K562 (cell line): ENCODE measurements around the gene PCDHA6. TPM values are rescaled to one million over a fixed set of nuclear protein-coding genes. Genes with fewer than 3 reads are reported as not detected.

ENCODE experiments used
- ATAC-seq: fragments of 200-7000 bp; cut with Tn5 transposase; 3 replicates; pipeline ENCODE4 v1.9.1; 2020; ENCODE audit warnings: moderate library complexity
- BruUV-seq: library from RNA; stranded (reverse); fragments of 400-500 nt; replicated peaks from 2 replicates; lab custom pipeline; 2021; lab: Mats Ljungman, UMichigan
- CTCF ChIA-PET: fragments of 300-600 bp; formaldehyde crosslinking; extraction: SDS; loops from one replicate; lab custom pipeline; 2021; ENCODE audit warnings: low intra/inter-chr PET ratio; lab: Yijun Ruan, JAX
- POLR2A ChIA-PET: fragments of 300-600, 350-650 bp; sonication (Branson Sonifier 250); formaldehyde crosslinking; extraction: SDS; loops from one replicate; lab custom pipeline; 2021; ENCODE audit warnings: antibody characterized with exemption, inconsistent platforms; lab: Yijun Ruan, JAX
- DNase-seq, 4 experiments: peaks; one replicate each; pipeline versions ENCODE4 v3.0.0 to v3.0.0-alpha.2; 2011 to 2018; ENCODE audit warnings: low spot score in 3 of 4, mixed read lengths in 3 of 4; ENCODE audit errors: extremely low read depth in 1 of 4
- FAIRE-seq: peaks from 2 replicates; lab custom pipeline; 2011; peaks lifted over from hg19 to GRCh38; lab: Jason Lieb, UNC
- H2AFZ ChIP-seq: 2 replicates; pipeline ENCODE4 v1.6.0; 2011; ENCODE audit warnings: low read depth, low read length, control low read depth, inconsistent platforms
- H3K27ac ChIP-seq: fragments of 200-600 bp; 3 replicates; pipeline ENCODE4 v1.8.0; 2011; ENCODE audit warnings: low read depth, mild to moderate bottlenecking, control low read depth, inconsistent platforms, low read length, moderate library complexity, mixed read lengths; ENCODE audit errors: extremely low read depth
- H3K27me3 ChIP-seq, 2 experiments: fragments of 300-600 bp in 1 of 2; 2 replicates in 1 of 2; 3 replicates in 1 of 2; pipeline versions ENCODE4 v1.6.0 to v1.8.0; 2011; ENCODE audit warnings: inconsistent platforms in 2 of 2, low read length in 2 of 2, mild to moderate bottlenecking in 1 of 2, mixed read lengths in 1 of 2, moderate library complexity in 1 of 2; ENCODE audit not compliant: control insufficient read depth in 2 of 2, insufficient read depth in 2 of 2
- H3K36me3 ChIP-seq: fragments of 300-600 bp; 3 replicates; pipeline ENCODE4 v1.8.0; 2011; ENCODE audit warnings: mild to moderate bottlenecking, low read length, inconsistent platforms; ENCODE audit not compliant: control insufficient read depth, insufficient read depth
- H3K4me1 ChIP-seq, 2 experiments: fragments of 200-600 bp in 1 of 2; replicated peaks in 1 of 2; 2 replicates in 1 of 2; 3 replicates in 1 of 2; pipeline versions ENCODE4 v1.5.1 to v1.8.0; 2011; ENCODE audit warnings: inconsistent platforms in 2 of 2, low read length in 2 of 2, mild to moderate bottlenecking in 1 of 2, mixed read lengths in 1 of 2, moderate library complexity in 1 of 2; ENCODE audit not compliant: control insufficient read depth in 2 of 2, insufficient read depth in 2 of 2
- H3K4me2 ChIP-seq: 2 replicates; pipeline ENCODE4 v1.6.1; 2011; ENCODE audit warnings: low read length, control low read depth, inconsistent platforms, mixed read lengths; ENCODE audit not compliant: insufficient read depth
- H3K4me3 ChIP-seq: fragments of 200-600 bp; sonication (generic), shearing (Covaris generic); 2 replicates; pipeline ENCODE4 v1.5.1; 2016; ENCODE audit warnings: control low read depth, inconsistent platforms
- H3K79me2 ChIP-seq: fragments of 200-600 bp; 3 replicates; pipeline ENCODE4 v1.8.0; 2011; ENCODE audit warnings: low read length, inconsistent platforms; ENCODE audit not compliant: control insufficient read depth, insufficient read depth
- H3K9ac ChIP-seq, 2 experiments: 2 replicates each; pipeline versions ENCODE4 v1.6.0 to v1.6.1; 2011; ENCODE audit warnings: low read depth in 2 of 2, low read length in 2 of 2, control low read depth in 1 of 2, inconsistent platforms in 1 of 2, mild to moderate bottlenecking in 1 of 2, mixed read lengths in 1 of 2; ENCODE audit not compliant: insufficient read depth in 1 of 2
- H3K9me1 ChIP-seq: one replicate; pipeline ENCODE4 v1.6.0; 2011; ENCODE audit warnings: inconsistent platforms, mild to moderate bottlenecking, low read length, moderate library complexity; ENCODE audit not compliant: control insufficient read depth, insufficient read depth
- H3K9me3 ChIP-seq: replicated peaks from 2 replicates; pipeline ENCODE4 v1.5.1; 2011; ENCODE audit warnings: low read depth, low read length, inconsistent platforms; ENCODE audit not compliant: control insufficient read depth, insufficient read depth
- H4K20me1 ChIP-seq: replicated peaks from 2 replicates; pipeline ENCODE4 v1.6.1; 2011; ENCODE audit warnings: low read length, inconsistent platforms, mixed read lengths; ENCODE audit not compliant: control insufficient read depth, insufficient read depth
- CBFA2T2 ChIP-seq: fragments of 450-650 bp; conservative IDR thresholded peaks from 2 replicates; pipeline ENCODE4 v1.6.1; 2017; ENCODE audit warnings: mild to moderate bottlenecking
- CBFB ChIP-seq: sonication (generic); formaldehyde crosslinking; IDR thresholded peaks from 2 replicates; pipeline ENCODE4 v1.4.0; 2020; ENCODE audit warnings: mild to moderate bottlenecking, missing genetic modification reagents
- ELF2 ChIP-seq: fragments of 250-450 bp; sonication (Bioruptor Pico); IDR thresholded peaks from 2 replicates; pipeline ENCODE4 v1.5.0; 2021; ENCODE audit warnings: mild to moderate bottlenecking
- FIP1L1 ChIP-seq: fragments of 200-400 bp; formaldehyde crosslinking; IDR thresholded peaks from 2 replicates; pipeline ENCODE4 v1.6.1; 2018; ENCODE audit warnings: mild to moderate bottlenecking, low read depth, low read length; ENCODE audit not compliant: poor library complexity, severe bottlenecking
- HLTF ChIP-seq: fragments of 450-650 bp; IDR thresholded peaks from 2 replicates; pipeline ENCODE4 v1.6.1; 2016
- MCM5 ChIP-seq: fragments of 450-650 bp; IDR thresholded peaks from 2 replicates; pipeline ENCODE4 v1.6.1; 2016; ENCODE audit warnings: low read depth
- TCF7 ChIP-seq: sonication (generic); IDR thresholded peaks from 2 replicates; pipeline ENCODE4 v1.6.1; 2016; ENCODE audit warnings: antibody characterized with exemption, borderline replicate concordance
- U2AF2 ChIP-seq: fragments of 200-400 bp; formaldehyde crosslinking; optimal IDR thresholded peaks from 2 replicates; pipeline ENCODE3; 2017; ENCODE audit warnings: low read depth, mild to moderate bottlenecking, low read length
- ZNF3 ChIP-seq: fragments of 250-450 bp; sonication (Bioruptor Pico); IDR thresholded peaks from 2 replicates; pipeline ENCODE4 v1.5.0; 2021; ENCODE audit warnings: mild to moderate bottlenecking, moderate library complexity
- ZNF75A ChIP-seq: fragments of 450-650 bp; formaldehyde crosslinking; IDR thresholded peaks from 2 replicates; pipeline ENCODE4 v1.4.0; 2020; ENCODE audit warnings: mild to moderate bottlenecking
- WGBS: fragments of 100-300 bp; shearing (Covaris generic); methylation state at CpG from one replicate; pipeline ENCODE4 v1.1.6; 2016; ENCODE audit warnings: low coverage, mixed read lengths; ENCODE audit not compliant: insufficient coverage; ENCODE audit errors: missing lambda C conversion rate; 5-methylcytosine and 5-hydroxymethylcytosine counted together
- in situ Hi-C: fragments of 300-500 bp; cut with MboI; formaldehyde crosslinking; loops from 4 replicates; pipeline ENCODE4 v1.15.0; 2018; ENCODE audit warnings: inconsistent platforms, mixed read lengths
- intact Hi-C: fragments of 100-400 bp; cut with micrococcal nuclease; formaldehyde crosslinking; loops from 2 replicates; pipeline ENCODE4 v1.14.2; 2022
- polyA plus RNA-seq, 8 experiments: library from polyadenylated mRNA; depleted of rRNA in 4 of 8; stranded (reverse) in 5 of 8; unstranded in 3 of 8; fragments of >200 nt; fragmentation: Nextera tagmentation in 2 of 8; fragmentation: Illumina TruSeq in 1 of 8; extraction: Ambion mirVana in 2 of 8; extraction: Trizol in 1 of 8; gene quantifications; 2 replicates each; pipeline versions ENCODE4 v1.2.1 to v1.2.3, GENCODE V29; 2011 to 2014; ENCODE audit warnings: inconsistent platforms in 1 of 8, missing spikeins in 1 of 8
- total RNA-seq, 7 experiments: library from RNA; depleted of rRNA in 6 of 7; stranded (reverse); fragments of >200 nt in 6 of 7; fragmentation: Illumina TruSeq in 2 of 7; extraction: Trizol in 2 of 7; gene quantifications; 2 replicates each; pipeline versions ENCODE4 v1.2.1 to v1.2.3, GENCODE V29; 2011 to 2021; ENCODE audit warnings: low replicate concordance in 1 of 7
- TF ChIP-seq, protein P1 (sequence below): fragments of 450-650 bp; IDR thresholded peaks from 2 replicates; pipeline ENCODE4 v1.6.1; 2016; ENCODE audit warnings: low read depth, mild to moderate bottlenecking, moderate library complexity

Gene PCDHA6
- total and polyA plus RNA-seq, 9 of the 15 experiments (the other 6 are each of a cell fraction or from before 2014, with no cell fraction given): not detected

DNA sequence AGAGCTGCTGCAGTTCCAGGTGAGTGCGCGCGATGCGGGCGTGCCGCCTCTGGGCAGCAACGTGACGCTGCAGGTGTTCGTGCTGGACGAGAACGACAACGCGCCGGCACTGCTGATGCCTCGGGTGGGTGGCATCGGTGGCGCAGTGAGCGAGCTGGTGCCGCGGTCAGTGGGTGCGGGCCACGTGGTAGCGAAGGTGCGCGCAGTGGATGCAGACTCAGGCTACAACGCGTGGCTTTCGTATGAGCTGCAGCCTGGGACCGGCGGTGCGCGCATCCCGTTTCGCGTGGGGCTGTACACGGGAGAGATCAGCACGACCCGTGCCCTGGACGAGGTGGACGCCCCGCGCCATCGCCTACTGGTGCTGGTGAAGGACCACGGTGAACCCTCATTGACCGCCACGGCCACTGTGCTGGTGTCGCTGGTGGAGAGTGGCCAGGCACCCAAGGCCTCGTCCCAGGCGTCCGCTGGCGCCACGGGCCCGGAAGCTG lies 24.9 kb upstream of the PCDHA6 start:
- Histone ChIP-seq H3K36me3 (no peaks in the 10 kb centered on the region), H3K79me2 (no peaks in the 10 kb centered on the region), H3K9me3 (no peaks in the 10 kb centered on the region), H3K27ac (no peak overlapping the region), H3K27me3 (no peaks in the 10 kb centered on the region), H2AFZ (no peak overlapping the region), H3K4me2 (no peak overlapping the region), H4K20me1 (no peaks in the 10 kb centered on the region), H3K9me1 (no peaks in the 10 kb centered on the region), H3K4me1 (peaks cover 0 to 11% of the 10 kb centered on the region in 2 experiments; a peak in 2 of 5 replicates), H3K4me3 (no peak overlapping the region), H3K9ac (no peak overlapping the region)
- FAIRE-seq (no peak), ATAC-seq (no peak), DNase-seq (no peak)
- BruUV-seq: no TSS peak
- in situ Hi-C loops (no loop called here), intact Hi-C loops (no loop called here)
- CTCF ChIA-PET: no interaction called here
- 36% methylated on average over 21 of the region's 53 CpGs for WGBS
- TF ChIP-seq CBFA2T2 (no peak), ZNF75A (no peak), HLTF (no peak), MCM5 (no peak), U2AF2 (no peak), CBFB (CRISPR knock-in tag) (no peak), TCF7 (no peak), ELF2 (CRISPR knock-in tag) (no peak), FIP1L1 (no peak), ZNF3 (CRISPR knock-in tag) (no peak)
- TF ChIP-seq, protein P1, sequence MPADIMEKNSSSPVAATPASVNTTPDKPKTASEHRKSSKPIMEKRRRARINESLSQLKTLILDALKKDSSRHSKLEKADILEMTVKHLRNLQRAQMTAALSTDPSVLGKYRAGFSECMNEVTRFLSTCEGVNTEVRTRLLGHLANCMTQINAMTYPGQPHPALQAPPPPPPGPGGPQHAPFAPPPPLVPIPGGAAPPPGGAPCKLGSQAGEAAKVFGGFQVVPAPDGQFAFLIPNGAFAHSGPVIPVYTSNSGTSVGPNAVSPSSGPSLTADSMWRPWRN: no peak
- POLR2A ChIA-PET: no interaction called here
